K562 (cell line): Measurements from ENCODE around the gene CBFA2T3. TPM values are rescaled to one million over a fixed set of nuclear protein-coding genes. Genes with fewer than 3 reads are reported as not detected.
A peak's percentile ranks its signal among the peaks of the same experiment; 100 is the strongest.

Experiments used
- CREM ChIP-seq: IDR thresholded peaks from 2 replicates; pipeline ENCODE4 v1.6.1; 2014; ENCODE audit warnings: antibody characterized with exemption, low read depth
- EP400 ChIP-seq: fragments of 450-650 bp; IDR thresholded peaks from 2 replicates; pipeline ENCODE4 v1.6.1; 2017; ENCODE audit warnings: antibody characterized with exemption, mild to moderate bottlenecking, moderate library complexity
- FOXP1 ChIP-seq: sonication (generic); formaldehyde crosslinking; IDR thresholded peaks from 2 replicates; pipeline ENCODE4 v1.8.0; 2022; ENCODE audit warnings: mild to moderate bottlenecking, missing genetic modification reagents
- MIER1 ChIP-seq: fragments of 450-650 bp; IDR thresholded peaks from 2 replicates; pipeline ENCODE4 v1.6.1; 2016; ENCODE audit warnings: antibody characterized with exemption, mild to moderate bottlenecking, low read depth
- SAFB ChIP-seq: fragments of 200-400 bp; formaldehyde crosslinking; IDR thresholded peaks from 2 replicates; pipeline ENCODE4 v1.6.1; 2017; ENCODE audit warnings: low read depth, low read length, borderline replicate concordance
- SLC30A9 ChIP-seq: fragments of 250-450 bp; sonication (Bioruptor Pico); IDR thresholded peaks from 2 replicates; pipeline ENCODE4 v1.8.0; 2022; ENCODE audit warnings: mild to moderate bottlenecking, moderate library complexity
- SMAD1 ChIP-seq: fragments of 150-350 bp; IDR thresholded peaks from 2 replicates; pipeline ENCODE4 v1.6.1; 2014; ENCODE audit warnings: low read length, low read depth; ENCODE audit not compliant: partially characterized antibody
- SRSF7 ChIP-seq: fragments of 200-400 bp; formaldehyde crosslinking; optimal IDR thresholded peaks from 2 replicates; pipeline ENCODE3; 2017; ENCODE audit warnings: mild to moderate bottlenecking, low read depth, low read length
- TAF1 ChIP-seq: IDR thresholded peaks from 2 replicates; pipeline ENCODE4 v1.6.1; 2011; ENCODE audit warnings: mild to moderate bottlenecking, low read length, moderate library complexity; ENCODE audit not compliant: insufficient read depth, control insufficient read depth, severe bottlenecking; ENCODE audit errors: extremely low read depth
- ZFP36 ChIP-seq: fragments of 150-350 bp; IDR thresholded peaks from 2 replicates; pipeline ENCODE4 v1.6.1; 2018; ENCODE audit warnings: low read length, low read depth; ENCODE audit not compliant: partially characterized antibody
- ZNF232 ChIP-seq: sonication (generic); formaldehyde crosslinking; IDR thresholded peaks from 2 replicates; pipeline ENCODE4 v1.8.0; 2022; ENCODE audit warnings: mild to moderate bottlenecking, missing genetic modification reagents
- polyA plus RNA-seq, 8 experiments: library from polyadenylated mRNA; depleted of rRNA in 4 of 8; stranded (reverse) in 5 of 8; unstranded in 3 of 8; fragments of >200 nt; fragmentation: Nextera tagmentation in 2 of 8; fragmentation: Illumina TruSeq in 1 of 8; extraction: Ambion mirVana in 2 of 8; extraction: Trizol in 1 of 8; gene quantifications; 2 replicates each; pipeline versions ENCODE4 v1.2.1 to v1.2.3, GENCODE V29; 2011 to 2014; ENCODE audit warnings: inconsistent platforms in 1 of 8, missing spikeins in 1 of 8
- total RNA-seq, 7 experiments: library from RNA; depleted of rRNA in 6 of 7; stranded (reverse); fragments of >200 nt in 6 of 7; fragmentation: Illumina TruSeq in 2 of 7; extraction: Trizol in 2 of 7; gene quantifications; 2 replicates each; pipeline versions ENCODE4 v1.2.1 to v1.2.3, GENCODE V29; 2011 to 2021; ENCODE audit warnings: low replicate concordance in 1 of 7
- TF ChIP-seq, protein P1 (sequence below): IDR thresholded peaks from 2 replicates; pipeline ENCODE4 v1.6.1; 2016; ENCODE audit warnings: missing genetic modification characterization, missing compliant biosample characterization
- TF ChIP-seq, protein P2 (sequence below): fragments of 200-400 bp; formaldehyde crosslinking; IDR thresholded peaks from 2 replicates; pipeline ENCODE4 v1.6.1; 2017; ENCODE audit warnings: mild to moderate bottlenecking, low read depth, low read length, moderate library complexity

CBFA2T3 gene
- total and polyA plus RNA-seq, 9 of the 15 experiments (the other 6 are each of a cell fraction or from before 2014, with no cell fraction given) = 2.3 to 145 (median 6.7) TPM

DNA sequence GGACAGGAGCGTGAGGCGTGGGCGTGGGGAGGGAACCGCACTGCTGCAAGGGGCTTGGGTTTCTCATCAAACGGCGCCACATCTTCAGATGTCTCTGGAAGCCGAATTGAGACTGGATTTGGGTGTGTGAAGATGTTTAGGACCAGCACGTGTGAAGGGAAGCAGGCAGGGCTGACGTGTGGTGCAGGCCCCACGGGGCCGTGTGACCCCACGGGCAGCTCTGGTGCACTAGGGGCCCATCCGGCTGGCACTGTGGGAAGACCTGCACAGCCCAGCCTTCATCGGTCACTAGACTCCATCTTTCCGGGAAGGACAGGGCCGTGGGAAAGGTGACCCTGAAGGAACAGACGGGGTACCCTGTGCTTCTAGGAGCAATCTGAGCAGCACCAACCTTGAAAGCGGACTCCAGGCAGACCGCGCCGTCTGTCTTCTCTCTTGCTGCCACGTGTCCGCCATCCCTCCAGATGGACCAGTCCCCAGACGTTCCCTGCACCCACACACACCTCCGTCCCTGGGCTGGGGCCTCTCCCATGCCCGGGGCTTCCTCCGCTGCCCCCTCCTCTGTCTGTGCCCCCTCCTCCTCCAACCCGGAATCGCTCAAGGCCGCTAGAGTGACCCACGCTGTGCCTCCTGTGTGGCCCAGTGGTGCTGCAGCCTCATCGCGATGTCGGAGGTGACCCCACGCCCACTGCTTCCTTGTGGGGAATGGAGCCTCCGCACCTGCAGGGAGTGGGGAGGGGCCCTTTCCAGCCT lies 23.4 kb upstream of the CBFA2T3 start (continued):
- TF ChIP-seq FOXP1 (CRISPR knock-in tag) (no peak), SLC30A9 (CRISPR knock-in tag) (no peak), SMAD1 (no peak), SAFB (no peak), SRSF7 (no peak), ZFP36 (no peak), ZNF232 (CRISPR knock-in tag) (no peak), MIER1 (no peak), TAF1 (peak; percentile 3), CREM (no peak), EP400 (peak; percentile 10; the same call in 1 of the 2 replicates)
- TF ChIP-seq, protein P1, sequence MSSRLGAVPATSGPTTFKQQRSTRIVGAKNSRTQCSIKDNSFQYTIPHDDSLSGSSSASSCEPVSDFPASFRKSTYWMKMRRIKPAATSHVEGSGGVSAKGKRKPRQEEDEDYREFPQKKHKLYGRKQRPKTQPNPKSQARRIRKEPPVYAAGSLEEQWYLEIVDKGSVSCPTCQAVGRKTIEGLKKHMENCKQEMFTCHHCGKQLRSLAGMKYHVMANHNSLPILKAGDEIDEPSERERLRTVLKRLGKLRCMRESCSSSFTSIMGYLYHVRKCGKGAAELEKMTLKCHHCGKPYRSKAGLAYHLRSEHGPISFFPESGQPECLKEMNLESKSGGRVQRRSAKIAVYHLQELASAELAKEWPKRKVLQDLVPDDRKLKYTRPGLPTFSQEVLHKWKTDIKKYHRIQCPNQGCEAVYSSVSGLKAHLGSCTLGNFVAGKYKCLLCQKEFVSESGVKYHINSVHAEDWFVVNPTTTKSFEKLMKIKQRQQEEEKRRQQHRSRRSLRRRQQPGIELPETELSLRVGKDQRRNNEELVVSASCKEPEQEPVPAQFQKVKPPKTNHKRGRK (tag) = no peak
- TF ChIP-seq, protein P2, sequence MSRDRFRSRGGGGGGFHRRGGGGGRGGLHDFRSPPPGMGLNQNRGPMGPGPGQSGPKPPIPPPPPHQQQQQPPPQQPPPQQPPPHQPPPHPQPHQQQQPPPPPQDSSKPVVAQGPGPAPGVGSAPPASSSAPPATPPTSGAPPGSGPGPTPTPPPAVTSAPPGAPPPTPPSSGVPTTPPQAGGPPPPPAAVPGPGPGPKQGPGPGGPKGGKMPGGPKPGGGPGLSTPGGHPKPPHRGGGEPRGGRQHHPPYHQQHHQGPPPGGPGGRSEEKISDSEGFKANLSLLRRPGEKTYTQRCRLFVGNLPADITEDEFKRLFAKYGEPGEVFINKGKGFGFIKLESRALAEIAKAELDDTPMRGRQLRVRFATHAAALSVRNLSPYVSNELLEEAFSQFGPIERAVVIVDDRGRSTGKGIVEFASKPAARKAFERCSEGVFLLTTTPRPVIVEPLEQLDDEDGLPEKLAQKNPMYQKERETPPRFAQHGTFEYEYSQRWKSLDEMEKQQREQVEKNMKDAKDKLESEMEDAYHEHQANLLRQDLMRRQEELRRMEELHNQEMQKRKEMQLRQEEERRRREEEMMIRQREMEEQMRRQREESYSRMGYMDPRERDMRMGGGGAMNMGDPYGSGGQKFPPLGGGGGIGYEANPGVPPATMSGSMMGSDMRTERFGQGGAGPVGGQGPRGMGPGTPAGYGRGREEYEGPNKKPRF = no peak
